NK-92 (cell line): ENCODE results near the gene CDC14B.
"Not testable (repeated sequence)": the region's sequence is repeated elsewhere in the genome, so short reads cannot be mapped to it uniquely, and the experiment has no call there.

Source experiments
- DNase-seq: peaks from one replicate; lab custom pipeline; 2025; ENCODE audit not compliant: unreplicated experiment; lab: John Stamatoyannopoulos, UW

Gene CDC14B

GRCh38 chr9:96626912-96627311, 7.3 kb upstream of the CDC14B start:
- no peak for DNase-seq

- DNase-seq, result no peak
These were observed 2.0 kb upstream of the CDC14B start for GRCh38 chr9:96621618-96622017.

GRCh38 chr9:96620832-96621269, 1.2 kb upstream of the CDC14B start:
- no peak for DNase-seq

GRCh38 chr9:96620181-96620514, 505 bp upstream of the CDC14B start:
- DNase-seq, result no peak

GRCh38 chr9:96619124-96619465, 548 bp downstream of the CDC14B start:
- no peak for DNase-seq

GRCh38 chr9:96618209-96619123, 1.2 kb downstream of the CDC14B start:
- DNase-seq, result no peak

- DNase-seq, result no peak
These were observed 2.0 kb downstream of the CDC14B start for GRCh38 chr9:96617439-96618185.

GRCh38 chr9:96616817-96617438, 2.7 kb downstream of the CDC14B start:
- no peak for DNase-seq

- DNase-seq, result no peak
These were observed 4.2 kb downstream of the CDC14B start for GRCh38 chr9:96615411-96615810.

- not testable (repeated sequence) for DNase-seq
These were observed 5.0 kb downstream of the CDC14B start for GRCh38 chr9:96614664-96615063.

GRCh38 chr9:96612966-96613589, 6.6 kb downstream of the CDC14B start:
- DNase-seq, result no peak

- no peak for DNase-seq
These were observed 7.3 kb downstream of the CDC14B start for GRCh38 chr9:96612105-96612965.

- no peak for DNase-seq
These were observed 8.3 kb downstream of the CDC14B start for GRCh38 chr9:96611302-96611701.

- DNase-seq, result no peak
These were observed 9.9 kb downstream of the CDC14B start for GRCh38 chr9:96609732-96610131.

GRCh38 chr9:96607971-96608370, 11.7 kb downstream of the CDC14B start:
- no peak for DNase-seq

- no peak for DNase-seq
These were observed 14.3 kb downstream of the CDC14B start for GRCh38 chr9:96605328-96605727.

- DNase-seq, result no peak
These were observed 15.7 kb downstream of the CDC14B start for GRCh38 chr9:96604004-96604319.

- no peak for DNase-seq
These were observed 16.2 kb downstream of the CDC14B start for GRCh38 chr9:96603305-96604003.

GRCh38 chr9:96599298-96599697, 20.3 kb downstream of the CDC14B start:
- no peak for DNase-seq

GRCh38 chr9:96596601-96597111, 23.0 kb downstream of the CDC14B start:
- DNase-seq, result no peak
